ENCODE data around the gene RXFP4.
A peak's percentile ranks its signal among the peaks of the same experiment; 100 is the strongest.
"Not testable (repeated sequence)": the region's sequence is repeated elsewhere in the genome, so short reads cannot be mapped to it uniquely, and the experiment has no call there.

RXFP4 gene

DNA sequence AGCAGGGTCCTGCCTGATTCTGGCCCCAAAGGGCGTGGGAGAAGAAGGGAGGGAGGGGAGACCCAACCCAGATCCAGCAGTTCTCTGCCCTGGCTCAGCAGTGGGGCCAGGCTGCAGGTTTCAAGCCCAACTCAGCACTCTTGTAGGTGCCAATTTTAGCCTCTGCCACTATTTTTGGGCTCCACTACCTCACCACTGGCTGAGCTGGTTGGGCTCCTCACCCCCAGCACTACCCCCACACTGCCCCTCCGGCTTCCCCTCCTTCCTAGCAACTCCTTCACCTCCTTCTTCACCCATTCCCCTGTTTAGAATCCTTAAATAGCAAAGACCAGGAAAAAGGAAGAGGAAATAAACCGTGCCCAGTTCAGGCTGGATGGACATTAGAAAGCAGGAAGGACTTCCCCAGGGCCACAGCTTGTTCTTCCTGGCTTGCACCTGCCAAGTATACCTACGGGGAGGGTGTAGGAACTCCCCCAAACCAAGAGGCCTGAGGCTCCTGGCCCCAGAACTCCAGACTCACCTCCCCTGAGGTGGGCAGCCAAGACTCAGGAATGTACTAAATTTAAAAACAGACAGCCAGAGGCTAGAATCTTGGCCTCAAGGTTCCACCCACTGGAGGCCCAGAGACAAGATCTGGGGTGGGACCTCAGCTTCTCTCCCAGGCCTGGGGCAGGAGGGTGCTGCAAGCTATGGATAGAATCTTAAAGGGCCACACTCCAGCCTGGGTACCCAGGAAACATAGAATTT, 38.3 kb downstream of the RXFP4 start:
- no peak for DNase-seq

DNA sequence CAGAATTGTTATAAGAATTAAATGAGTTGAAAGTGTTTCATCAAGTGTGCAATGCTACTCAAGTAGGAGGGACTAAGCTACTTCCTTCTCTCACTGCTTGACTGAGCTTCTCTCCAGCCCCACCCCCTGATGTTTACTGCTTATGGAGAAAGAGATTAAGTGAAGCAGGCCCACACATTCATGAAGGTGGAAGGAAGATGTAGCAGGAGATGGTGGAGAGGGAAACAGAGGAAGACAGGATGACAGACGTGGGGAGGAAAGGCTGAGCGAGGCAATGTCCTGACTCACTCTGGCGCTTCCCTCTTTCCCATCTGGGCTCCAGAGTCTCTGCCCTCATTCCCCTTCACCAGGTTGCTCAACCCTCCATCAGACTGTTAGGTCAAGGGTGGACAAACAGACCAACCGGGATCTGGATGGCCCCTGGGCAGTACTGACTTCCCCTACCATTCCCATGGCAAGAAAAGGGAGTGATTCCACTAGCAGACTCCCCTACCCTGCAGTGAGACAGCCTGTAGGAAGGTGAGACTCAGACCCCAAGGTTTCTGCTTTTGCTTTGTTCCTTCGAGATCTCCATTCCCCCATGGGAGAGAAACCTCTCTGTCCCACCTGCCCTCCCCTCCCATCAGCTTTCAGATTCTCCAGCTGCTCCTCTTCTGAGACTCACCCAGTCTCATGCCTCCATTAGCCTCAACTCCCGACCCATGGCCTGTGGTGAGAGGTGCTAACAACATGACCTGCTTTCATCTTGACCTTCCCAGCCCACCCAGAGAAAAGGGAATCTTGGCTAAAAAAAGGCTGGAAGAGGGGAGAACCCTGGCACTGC, 40.0 kb downstream of the RXFP4 start:
- no peak for DNase-seq

DNA sequence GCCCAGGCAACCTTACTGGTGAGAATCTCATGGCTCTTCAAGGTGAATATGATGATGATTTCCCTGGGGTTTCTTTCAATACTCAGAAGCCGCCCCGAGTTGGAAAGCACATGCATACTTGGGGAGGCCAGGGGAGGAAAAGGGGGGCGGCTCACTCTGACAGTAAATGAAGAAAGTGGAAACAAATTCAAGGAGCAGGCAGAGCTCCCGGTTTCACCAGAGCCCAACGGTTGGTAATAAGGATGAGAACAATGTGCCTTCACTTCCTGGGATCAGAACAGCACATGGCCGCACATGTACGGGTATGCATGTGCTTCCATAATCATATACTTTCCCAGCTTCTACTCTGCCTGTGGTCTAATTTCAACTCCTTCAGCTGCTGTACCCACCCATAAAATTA, 40.7 kb downstream of the RXFP4 start:
- no peak for DNase-seq

DNA sequence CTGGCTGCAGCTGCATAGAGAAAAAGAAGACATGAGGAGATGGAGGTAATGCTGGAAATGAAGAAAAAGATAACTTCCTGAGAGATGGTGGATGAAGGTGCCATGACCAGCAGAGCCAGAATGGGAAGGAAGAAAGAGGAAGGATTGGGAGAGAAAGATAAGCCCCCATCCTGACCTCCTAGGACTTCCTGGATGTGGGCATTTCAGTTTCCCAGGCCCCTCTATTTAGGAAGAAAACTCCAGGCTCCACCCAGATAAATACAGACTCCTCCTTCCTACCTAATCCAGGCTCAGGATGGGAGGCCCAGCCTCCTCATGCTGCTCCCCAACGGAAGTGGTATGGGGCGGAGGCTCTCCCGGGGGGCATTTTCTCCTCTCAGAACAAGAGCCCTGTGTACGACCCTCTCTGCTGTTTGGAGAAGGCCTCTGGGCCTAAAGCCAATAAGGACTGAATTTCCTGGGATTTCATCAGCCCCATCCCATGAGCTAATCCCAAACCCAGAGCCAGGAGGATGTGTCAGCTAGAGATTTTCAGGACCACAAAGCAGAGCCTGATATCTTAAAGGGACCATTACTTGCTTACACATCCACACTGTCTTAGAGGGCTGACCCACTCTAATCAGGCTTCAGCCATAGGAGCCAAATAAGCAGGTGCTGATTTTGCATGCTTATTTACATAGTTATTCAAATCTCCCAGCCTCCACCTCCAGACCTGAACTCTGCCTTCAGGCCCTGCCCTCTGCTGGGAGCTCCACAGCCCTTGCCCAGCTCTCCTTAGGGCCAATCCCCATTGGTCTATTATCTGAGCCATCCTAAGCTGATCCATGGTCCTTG, 42.0 kb downstream of the RXFP4 start:
- DNase-seq, result no peak

DNA sequence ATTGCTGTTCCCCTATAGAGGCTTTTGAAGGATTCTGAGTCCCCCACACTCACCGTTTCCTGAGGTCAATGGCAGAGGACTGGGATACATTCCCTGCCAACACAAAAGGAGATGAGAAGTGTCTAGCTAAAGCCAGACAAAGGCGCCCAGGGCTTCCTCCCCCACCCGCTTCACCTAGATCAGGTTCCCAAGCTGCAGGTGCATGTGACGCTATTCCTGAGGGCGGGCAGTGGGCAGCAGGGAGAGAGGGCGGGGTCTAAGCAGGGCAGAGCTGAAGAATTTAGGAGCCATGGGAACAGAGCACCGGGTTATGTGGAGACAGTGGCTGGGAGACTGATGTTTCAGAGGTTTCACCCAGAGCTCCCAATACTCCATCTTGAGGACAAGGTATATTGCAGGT, 42.9 kb downstream of the RXFP4 start:
- DNase-seq, result no peak

DNA sequence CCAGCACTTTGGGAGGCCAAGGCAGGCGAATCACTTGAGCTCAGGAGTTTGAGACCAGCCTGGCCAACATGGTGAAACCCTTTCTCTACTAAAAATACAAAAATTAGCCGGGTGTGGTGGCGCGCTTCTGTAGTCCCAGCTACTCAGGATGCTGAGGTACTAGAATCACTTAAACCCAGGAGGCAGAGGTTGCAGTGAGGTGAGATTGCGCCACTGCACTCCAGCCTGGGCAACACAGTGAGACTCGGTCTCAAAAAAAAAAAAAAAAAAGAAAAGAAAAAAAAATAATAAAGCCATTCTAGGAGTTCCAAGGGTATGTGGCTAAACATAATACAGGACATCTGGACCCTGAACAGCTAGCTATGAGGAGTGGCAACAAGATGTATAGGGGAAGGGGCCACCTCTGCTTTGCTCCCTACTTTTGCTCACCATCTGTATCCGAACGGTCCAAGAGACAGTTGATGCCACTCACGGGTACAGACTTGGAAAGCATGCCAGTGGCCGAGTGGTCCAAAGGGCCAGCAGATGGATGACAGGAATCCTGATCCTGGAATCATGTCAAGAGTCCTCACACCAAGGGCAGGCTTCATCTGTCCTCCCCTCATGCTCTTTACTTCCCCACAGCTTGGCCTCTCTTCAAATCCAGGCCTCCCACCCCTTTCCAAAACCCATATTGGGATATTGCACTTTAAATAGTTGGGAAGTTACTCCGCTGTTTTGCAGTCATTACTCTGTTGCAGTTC, 43.6 kb downstream of the RXFP4 start:
- not testable (repeated sequence) for DNase-seq

DNA sequence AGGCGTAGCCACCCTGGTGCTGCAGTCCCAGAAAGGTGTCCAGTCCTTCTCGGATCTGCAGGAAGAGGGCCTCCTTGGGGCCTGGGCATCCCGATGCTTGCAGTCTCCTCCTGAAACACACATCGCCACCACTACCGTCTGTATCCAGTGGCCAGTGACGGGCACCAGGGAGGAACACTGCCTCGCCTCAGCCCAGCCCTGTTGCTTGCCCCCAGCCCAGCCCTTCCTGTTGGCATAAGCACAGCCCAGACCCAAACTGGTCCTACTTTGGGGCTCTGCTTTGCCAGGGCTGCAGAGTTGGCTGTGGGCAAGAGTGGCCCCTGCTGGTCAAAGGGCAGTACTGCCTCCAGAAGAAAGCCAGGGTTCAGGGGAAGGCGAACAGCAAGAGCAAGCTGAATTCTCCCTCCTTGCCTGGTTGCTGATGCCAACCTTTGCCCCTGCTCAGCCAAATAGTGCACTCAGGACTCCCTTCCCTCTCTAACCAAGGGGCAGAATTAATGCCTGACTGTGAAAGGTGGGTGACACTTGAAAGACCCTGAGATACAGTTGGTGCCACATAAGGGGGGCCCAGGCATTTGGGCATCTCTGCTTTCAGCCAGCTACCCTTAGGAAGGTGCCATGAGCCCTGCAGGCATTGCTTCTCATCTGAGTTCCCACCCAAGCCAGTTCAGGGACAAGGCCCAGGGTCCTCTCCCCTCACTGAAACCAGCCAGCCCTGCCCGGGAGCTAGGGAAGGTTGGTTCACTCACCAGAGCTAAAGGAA, 48.0 kb downstream of the RXFP4 start:
- peak; percentile 46 for DNase-seq

DNA sequence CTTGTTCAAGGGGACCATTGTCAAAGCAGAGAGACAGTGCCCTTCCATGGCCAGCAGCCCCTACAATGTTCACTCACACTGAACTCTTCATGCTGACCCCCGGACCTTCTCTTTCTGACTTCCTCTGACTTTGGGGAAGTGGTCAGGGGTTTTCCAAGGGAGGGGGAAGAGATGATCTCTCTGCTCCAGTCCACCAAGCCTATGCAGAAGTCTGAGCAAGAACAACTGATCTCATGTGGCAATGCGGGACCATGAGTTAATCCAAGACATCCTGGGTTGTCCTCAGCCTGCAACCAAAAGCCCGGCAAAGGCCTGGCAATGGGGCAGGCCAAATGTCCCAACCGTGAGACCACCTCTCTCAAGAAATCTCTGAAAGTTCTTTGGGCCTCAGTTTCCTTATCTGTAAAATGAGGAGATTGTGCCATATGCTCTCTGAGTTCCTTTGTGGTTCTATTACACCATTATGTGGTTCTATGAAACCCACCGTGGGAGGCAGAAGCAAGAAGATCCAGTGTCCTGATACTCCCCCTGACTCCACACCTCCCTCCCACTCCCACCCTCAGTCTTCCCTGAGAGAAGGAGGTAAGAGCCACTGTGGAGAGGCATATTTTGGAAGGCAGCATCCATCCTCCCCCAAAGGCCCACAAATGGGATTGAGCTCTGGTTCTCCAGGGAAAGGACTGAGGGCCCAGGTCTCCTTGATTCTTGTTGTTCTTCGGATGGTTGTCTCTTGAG, 48.7 kb downstream of the RXFP4 start:
- DNase-seq, result peak; percentile 32
